RWPE2 (cell line): Measurements from ENCODE around the gene FLT1.

Experiments used
- ATAC-seq: fragments of 200-7000 bp; cut with Tn5 transposase; 3 replicates; pipeline ENCODE4 v1.9.1; 2021; ENCODE audit warnings: low read depth
- DNase-seq: peaks from one replicate; pipeline ENCODE4 v3.0.0-alpha.2; 2020; ENCODE audit warnings: low spot score
- H3K27ac ChIP-seq: fragments of 450-650 bp; 2 replicates; pipeline ENCODE4 v1.5.1; 2017; ENCODE audit warnings: mild to moderate bottlenecking; ENCODE audit not compliant: poor library complexity, severe bottlenecking
- H3K27me3 ChIP-seq: fragments of 250-450 bp; sonication (Bioruptor Pico); 2 replicates; pipeline ENCODE4 v1.5.1; 2021; ENCODE audit warnings: mild to moderate bottlenecking, moderate library complexity; ENCODE audit not compliant: insufficient read depth, poor library complexity, severe bottlenecking
- H3K36me3 ChIP-seq: fragments of 250-450 bp; sonication (Bioruptor Pico); 2 replicates; pipeline ENCODE4 v1.5.1; 2020; ENCODE audit warnings: low read depth, mild to moderate bottlenecking, moderate library complexity
- H3K4me1 ChIP-seq: fragments of 250-450 bp; sonication (Bioruptor Pico); 2 replicates; pipeline ENCODE4 v1.5.1; 2021; ENCODE audit warnings: mild to moderate bottlenecking, moderate library complexity; ENCODE audit not compliant: insufficient read depth, poor library complexity, severe bottlenecking
- H3K4me3 ChIP-seq: fragments of 250-450 bp; sonication (Bioruptor Pico); 2 replicates; pipeline ENCODE4 v1.5.1; 2021; ENCODE audit warnings: mild to moderate bottlenecking, moderate library complexity; ENCODE audit not compliant: severe bottlenecking
- H3K9me3 ChIP-seq: fragments of 250-450 bp; sonication (Bioruptor Pico); 2 replicates; pipeline ENCODE4 v1.5.1; 2021; ENCODE audit warnings: mild to moderate bottlenecking, moderate library complexity; ENCODE audit not compliant: severe bottlenecking
- CTCF ChIP-seq: fragments of 450-650 bp; IDR thresholded peaks from one replicate; pipeline ENCODE4 v1.5.1; 2017; ENCODE audit warnings: mild to moderate bottlenecking, moderate library complexity; ENCODE audit not compliant: poor library complexity, severe bottlenecking

Gene FLT1

GRCh38 chr13:28357247-28357825 lies 137.6 kb downstream of the FLT1 start:
- Histone ChIP-seq H3K36me3 (no peaks in the 10 kb centered on the region), H3K4me3 (no peak overlapping the region), H3K9me3 (no peaks in the 10 kb centered on the region), H3K4me1 (no peaks in the 10 kb centered on the region), H3K27me3 (no peaks in the 10 kb centered on the region), H3K27ac (no peak overlapping the region)
- no peak for TF ChIP-seq CTCF
- ATAC-seq (no peak), DNase-seq (no peak)

GRCh38 chr13:28356561-28357021 lies 138.3 kb downstream of the FLT1 start:
- Histone ChIP-seq H3K4me1 (no peaks in the 10 kb centered on the region), H3K4me3 (no peak overlapping the region), H3K27me3 (no peaks in the 10 kb centered on the region), H3K36me3 (no peaks in the 10 kb centered on the region), H3K27ac (no peak overlapping the region), H3K9me3 (no peaks in the 10 kb centered on the region)
- DNase-seq (no peak), ATAC-seq (no peak)
- TF ChIP-seq CTCF, result no peak

GRCh38 chr13:28355822-28356371 lies 139.0 kb downstream of the FLT1 start:
- DNase-seq (no peak), ATAC-seq (no peak)
- Histone ChIP-seq H3K36me3 (no peaks in the 10 kb centered on the region), H3K27me3 (no peaks in the 10 kb centered on the region), H3K9me3 (no peaks in the 10 kb centered on the region), H3K4me3 (no peak overlapping the region), H3K4me1 (no peaks in the 10 kb centered on the region), H3K27ac (no peak overlapping the region)
- TF ChIP-seq CTCF, result no peak

- no peak for DNase-seq
- H3K27ac ChIP-seq, result no peak overlapping the region
These were observed 139.7 kb downstream of the FLT1 start for GRCh38 chr13:28355046-28355821.

More at GRCh38 chr13:28355046-28355821, 139.7 kb downstream of the FLT1 start:
- Histone ChIP-seq H3K4me3 (no peak overlapping the region), H3K36me3 (no peaks in the 10 kb centered on the region), H3K27me3 (no peaks in the 10 kb centered on the region), H3K9me3 (no peaks in the 10 kb centered on the region), H3K4me1 (no peaks in the 10 kb centered on the region)
- ATAC-seq, result no peak
- no peak for TF ChIP-seq CTCF
